NCI-H2196 treated with DMSO at 0.1 percent for 48 hours (cell line): Measurements from ENCODE around the gene CNTNAP2.
"Not testable (repeated sequence)": the region's sequence is repeated elsewhere in the genome, so short reads cannot be mapped to it uniquely, and the experiment has no call there.

Experiments
- DNase-seq: peaks from one replicate; lab custom pipeline; 2025; ENCODE audit not compliant: unreplicated experiment; lab: John Stamatoyannopoulos, UW

CNTNAP2 gene

GRCh38 chr7:147678943-147679342, 1562.3 kb downstream of the CNTNAP2 start:
- no peak for DNase-seq

DNA sequence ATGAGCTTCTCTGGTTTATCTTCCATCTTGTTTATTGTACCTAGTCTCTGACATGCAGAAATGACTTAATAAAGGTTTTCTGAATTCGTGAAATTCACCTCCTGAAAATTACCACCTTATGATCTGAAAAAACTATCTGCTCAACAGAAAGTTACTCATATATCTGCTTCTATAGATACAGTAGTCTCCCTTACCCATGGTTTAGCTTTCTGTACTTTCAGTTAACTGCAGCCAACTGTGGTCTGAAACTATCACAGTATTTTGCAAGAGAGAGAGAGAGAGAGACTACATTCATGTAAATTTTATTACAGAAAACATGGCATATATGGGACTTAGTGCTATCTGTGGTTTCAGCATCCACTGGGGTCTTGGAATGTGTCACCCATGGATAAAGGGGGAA, 1564.9 kb downstream of the CNTNAP2 start:
- no peak for DNase-seq

GRCh38 chr7:147700702-147701101, 1584.1 kb downstream of the CNTNAP2 start:
- DNase-seq, result no peak

GRCh38 chr7:147707926-147708325, 1591.3 kb downstream of the CNTNAP2 start:
- no peak for DNase-seq

DNA sequence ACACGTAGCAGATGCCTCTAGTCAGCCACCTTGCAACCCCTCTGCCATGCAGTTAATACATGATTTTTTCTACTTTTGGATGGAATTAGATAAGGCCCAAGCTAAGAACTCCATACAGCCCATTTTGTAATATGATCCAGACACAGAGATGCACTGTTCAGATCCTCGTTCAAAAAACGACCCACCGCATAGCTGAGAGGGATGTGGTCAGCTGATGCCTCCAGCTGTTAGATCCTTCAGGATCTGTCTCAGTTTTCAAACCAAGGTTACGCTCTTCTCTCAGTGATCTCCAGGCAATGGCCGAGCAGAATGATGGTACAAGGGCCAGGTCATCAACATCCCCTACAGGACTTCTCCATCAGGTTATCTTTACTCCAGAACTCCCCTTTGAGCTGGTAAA, 1592.3 kb downstream of the CNTNAP2 start:
- no peak for DNase-seq

GRCh38 chr7:147711447-147711846, 1594.8 kb downstream of the CNTNAP2 start:
- DNase-seq, result no peak

DNA sequence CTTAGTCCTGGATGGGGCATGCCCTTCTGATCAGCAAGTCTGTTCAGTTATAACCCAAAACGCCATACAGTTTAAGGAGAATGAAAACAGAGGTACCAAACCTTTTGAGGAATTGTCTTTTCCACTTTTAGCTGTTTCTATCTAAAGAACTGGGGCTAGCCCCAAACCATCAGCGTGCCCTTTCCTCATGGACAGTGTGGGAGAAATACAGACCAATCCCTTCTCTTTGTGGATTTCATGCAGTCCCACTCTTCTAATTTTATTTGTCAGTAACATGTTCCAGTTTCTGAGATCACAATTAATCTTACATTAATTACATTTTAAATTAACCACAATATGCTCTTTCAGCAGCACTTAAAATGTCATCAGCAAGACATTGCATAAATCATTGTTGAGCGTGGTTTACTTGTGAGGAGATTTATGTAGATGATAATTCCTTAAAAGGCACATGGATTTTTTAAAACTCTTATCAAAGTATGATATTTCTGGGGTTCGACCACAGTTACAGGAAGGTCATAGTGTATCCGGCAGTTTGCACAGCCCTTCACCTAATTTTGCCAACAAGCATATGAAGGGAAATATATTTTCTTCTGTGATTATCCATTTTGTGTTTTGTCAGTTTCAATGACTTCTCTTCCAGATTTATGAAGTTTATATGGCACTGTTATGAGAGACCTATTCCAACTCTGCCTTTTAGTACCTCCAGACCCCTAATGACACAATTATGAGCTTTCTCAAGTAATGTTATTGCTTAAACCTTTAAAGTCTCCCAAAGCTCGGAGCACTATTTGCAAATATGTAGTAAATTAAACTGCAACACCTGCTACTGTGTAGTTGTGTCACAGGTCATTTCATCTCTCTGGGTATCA, 1605.6 kb downstream of the CNTNAP2 start:
- DNase-seq, result no peak

- DNase-seq, result no peak
Observed at GRCh38 chr7:147723536-147723935, 1606.9 kb downstream of the CNTNAP2 start.

DNA sequence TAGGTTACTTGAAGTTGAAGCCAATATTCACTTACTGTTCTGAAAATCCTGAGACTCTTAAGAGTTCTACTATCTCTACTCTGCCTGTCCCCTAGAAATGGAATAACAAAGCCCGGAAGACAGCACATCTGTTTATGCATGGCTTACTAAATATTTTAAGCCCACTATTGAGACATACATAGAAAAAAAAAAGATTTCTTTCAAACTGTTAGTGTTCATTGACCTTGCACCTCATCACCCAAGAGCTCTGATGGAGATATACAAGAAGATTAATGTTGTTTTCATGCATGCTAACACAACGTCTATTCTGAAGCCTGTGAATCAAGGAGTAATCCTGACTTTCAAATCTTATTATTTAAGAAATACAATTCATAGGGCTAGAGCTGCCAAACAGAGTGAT, 1614.7 kb downstream of the CNTNAP2 start:
- DNase-seq, result no peak

GRCh38 chr7:147737559-147738214, 1621.1 kb downstream of the CNTNAP2 start:
- DNase-seq, result not testable (repeated sequence)

- DNase-seq, result no peak
Observed at GRCh38 chr7:147742301-147742700, 1625.7 kb downstream of the CNTNAP2 start.

GRCh38 chr7:147756300-147756699, 1639.7 kb downstream of the CNTNAP2 start:
- no peak for DNase-seq

DNA sequence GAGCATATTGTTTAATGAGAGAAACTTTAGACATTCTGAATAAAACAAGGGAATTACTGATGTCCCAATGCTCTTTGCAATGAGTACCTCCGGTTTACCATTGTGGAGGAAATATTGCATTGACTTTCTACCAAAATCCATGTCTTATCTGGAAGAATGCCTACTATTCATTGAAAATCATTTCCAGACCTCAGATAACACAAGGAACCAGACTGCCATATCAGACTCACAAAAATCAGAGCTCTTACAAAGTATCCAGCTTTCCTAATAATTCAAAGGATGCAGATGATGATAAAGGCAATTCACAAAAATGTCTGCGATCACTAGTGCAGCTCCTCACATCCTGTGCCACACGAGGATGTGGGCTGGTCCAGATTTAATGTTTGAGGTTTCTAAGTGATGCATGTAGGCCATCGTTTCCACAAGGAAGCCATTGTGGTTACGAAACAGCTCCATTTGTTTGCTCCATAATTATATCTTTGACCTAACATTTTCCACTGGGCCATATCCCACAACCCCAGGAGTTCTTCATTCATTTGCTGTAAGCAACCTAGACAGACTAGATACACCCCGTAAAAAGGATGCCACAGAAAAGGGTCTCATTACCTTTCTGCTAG, 1642.8 kb downstream of the CNTNAP2 start:
- DNase-seq, result no peak

DNA sequence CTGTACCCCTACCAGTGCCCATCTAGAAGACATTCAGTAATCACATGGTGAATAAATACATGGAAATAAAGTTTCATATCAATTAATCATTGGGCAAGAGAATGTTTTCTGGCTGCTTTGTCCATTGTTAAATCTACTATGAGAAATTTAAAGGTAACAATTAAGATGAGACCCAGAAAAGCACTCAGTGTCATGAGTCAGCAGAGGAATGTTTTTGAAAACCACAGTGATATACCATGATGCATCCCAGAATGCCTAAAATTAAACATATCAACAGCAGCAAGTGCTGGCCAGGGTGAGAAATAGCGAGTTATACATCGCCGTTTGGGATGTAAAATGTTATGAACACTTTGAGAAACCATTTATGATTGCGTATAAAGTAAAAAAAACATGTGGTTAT, 1648.7 kb downstream of the CNTNAP2 start:
- no peak for DNase-seq

DNA sequence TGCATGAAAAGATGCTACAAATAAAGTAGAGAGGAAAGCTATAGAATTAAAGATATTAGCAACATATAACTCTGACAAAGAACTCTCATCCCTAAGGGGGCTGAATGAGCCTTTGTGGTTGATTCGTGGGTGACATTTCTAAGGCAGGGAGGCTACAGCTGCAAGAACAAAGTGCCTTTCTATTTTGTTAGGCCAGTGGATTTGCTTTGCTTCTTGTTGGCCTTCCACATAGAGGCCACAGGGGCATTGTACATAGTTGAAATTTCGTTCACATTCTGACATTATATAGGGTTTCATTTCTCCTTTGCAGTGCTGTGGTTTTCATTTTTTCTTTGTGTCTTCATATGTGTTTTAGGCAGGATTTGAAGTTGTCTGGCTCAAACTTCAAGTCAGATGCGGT, 1654.7 kb downstream of the CNTNAP2 start:
- DNase-seq, result no peak

DNA sequence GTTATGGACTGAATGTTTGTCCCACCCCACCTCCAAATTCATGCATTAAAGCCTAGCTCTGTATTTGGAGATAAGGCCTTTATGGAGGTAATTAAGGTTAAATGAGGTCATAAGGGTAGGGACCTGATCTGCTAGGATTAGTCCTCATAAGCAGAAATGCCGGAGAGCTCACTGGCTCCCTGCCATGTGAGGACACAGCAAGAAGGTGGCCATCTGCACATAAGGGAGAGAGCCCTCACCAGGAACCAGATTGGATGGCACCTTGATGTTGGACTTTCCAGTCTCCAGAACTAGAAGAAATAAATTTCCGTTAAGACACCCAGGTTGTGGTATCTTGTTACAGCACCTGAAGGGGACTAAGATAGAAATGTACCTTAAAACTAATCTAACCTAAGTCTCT, 1657.9 kb downstream of the CNTNAP2 start:
- DNase-seq, result no peak

DNA sequence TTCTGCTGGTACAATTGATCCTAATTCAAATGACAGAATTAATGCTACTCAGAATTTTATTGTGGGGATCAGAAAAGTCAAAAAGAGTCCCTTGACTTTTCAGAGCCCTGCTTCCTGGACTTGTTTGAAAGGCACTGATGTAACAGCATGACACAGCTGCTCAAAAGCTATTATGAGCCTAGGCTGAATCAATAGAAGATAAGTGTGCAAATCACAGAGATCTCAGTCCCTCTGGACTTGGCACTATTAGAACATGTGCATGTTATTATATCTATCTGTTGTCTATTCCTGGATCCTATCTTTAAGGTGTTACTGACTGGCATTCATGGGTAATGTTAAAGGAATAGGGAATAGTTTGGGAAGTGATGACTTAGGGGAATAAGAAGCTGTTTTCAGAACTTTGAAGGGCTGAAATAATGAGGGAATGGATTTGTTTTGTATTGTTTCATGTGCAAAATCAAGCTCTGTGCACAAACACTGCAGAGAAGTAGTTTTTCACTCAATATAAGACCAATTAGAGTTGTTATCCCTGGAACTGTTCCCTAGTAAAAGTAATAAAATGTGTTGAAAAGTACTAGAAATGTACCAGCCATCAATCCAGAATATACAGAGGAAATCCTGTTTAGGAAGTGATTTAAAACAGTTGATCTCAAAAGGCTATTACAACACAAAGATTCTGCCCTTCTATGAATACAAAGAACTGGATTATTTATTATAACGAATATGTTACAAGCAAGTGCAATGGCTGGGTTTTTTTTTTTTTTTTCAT, 1659.1 kb downstream of the CNTNAP2 start:
- no peak for DNase-seq

GRCh38 chr7:147777309-147777708, 1660.7 kb downstream of the CNTNAP2 start:
- no peak for DNase-seq

DNA sequence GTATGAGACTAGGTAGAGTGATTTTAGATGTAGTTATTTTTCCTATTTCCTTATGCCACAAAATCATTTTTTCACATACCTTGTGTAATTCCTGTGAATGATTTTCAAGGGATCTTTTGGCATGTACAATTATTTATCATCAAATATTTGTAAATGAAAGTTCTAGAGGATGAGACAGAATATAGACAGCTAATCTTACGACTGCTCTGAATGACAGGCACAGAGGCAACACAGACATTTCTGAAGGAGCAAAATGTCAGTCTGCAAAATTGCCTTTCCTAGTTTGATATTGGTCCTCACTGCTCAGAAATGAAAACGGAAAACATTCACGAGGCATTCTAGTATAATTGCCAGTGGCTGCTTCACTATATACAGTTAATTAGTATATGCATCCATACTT, 1663.3 kb downstream of the CNTNAP2 start:
- DNase-seq, result no peak

DNA sequence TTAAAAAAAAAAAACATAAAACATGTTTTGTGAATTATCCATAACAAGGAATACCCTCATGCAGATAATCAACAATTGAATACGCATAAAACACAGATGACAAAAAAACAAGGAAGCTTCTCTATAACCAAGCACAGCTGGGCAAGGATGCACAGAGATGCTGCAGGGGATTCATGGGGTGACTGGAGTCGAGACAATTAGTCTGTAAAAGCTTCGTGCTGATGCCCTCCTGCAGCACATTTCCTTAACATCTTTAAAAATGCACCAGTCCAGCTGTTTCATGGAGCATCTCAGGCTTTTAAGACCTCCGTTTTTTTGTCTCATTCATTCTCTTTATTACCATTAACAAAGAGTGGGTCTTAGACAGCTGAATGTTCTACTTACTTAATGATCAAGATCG, 1680.0 kb downstream of the CNTNAP2 start:
- DNase-seq, result no peak

- no peak for DNase-seq
Observed at GRCh38 chr7:147798001-147798400, 1681.4 kb downstream of the CNTNAP2 start.
